ENCODE data around the gene TCEANC.
"Not testable (repeated sequence)": the region's sequence is repeated elsewhere in the genome, so short reads cannot be mapped to it uniquely, and the experiment has no call there.

TCEANC gene

GRCh38 chrX:13652850-13653693 lies at the start of gene TCEANC:
TSS of gene TCEANC (plus strand) at chrX:13653141. CDS start at chrX:13662509, 9,368 bp downstream.
- DNase-seq (ENCODE audit: low read depth in 2 of 2), result peak; percentile 84 to 92

- DNase-seq (ENCODE audit: low read depth in 2 of 2), result no peak
Observed at GRCh38 chrX:13605611-13606010, 47.3 kb upstream of the TCEANC start.

GRCh38 chrX:13607331-13607995 lies 45.5 kb upstream of the TCEANC start:
- DNase-seq (ENCODE audit: low read depth in 2 of 2), result no peak

GRCh38 chrX:13607996-13608365 lies 45.0 kb upstream of the TCEANC start:
- no peak for DNase-seq (ENCODE audit: low read depth in 2 of 2)

GRCh38 chrX:13614154-13614553 lies 38.8 kb upstream of the TCEANC start:
- no peak for DNase-seq (ENCODE audit: low read depth in 2 of 2)

GRCh38 chrX:13620207-13620606 lies 32.7 kb upstream of the TCEANC start:
- no peak for DNase-seq (ENCODE audit: low read depth in 2 of 2)

GRCh38 chrX:13622401-13622964 lies 30.5 kb upstream of the TCEANC start:
- no peak for DNase-seq (ENCODE audit: low read depth in 2 of 2)

- no peak for DNase-seq (ENCODE audit: low read depth in 2 of 2)
Observed at GRCh38 chrX:13627306-13627705, 25.6 kb upstream of the TCEANC start.

GRCh38 chrX:13637224-13637623 lies 15.7 kb upstream of the TCEANC start:
- DNase-seq (ENCODE audit: low read depth in 2 of 2), result not testable (repeated sequence)

- DNase-seq (ENCODE audit: low read depth in 2 of 2), result no peak
Observed at GRCh38 chrX:13638021-13638420, 14.9 kb upstream of the TCEANC start.

- DNase-seq (ENCODE audit: low read depth in 2 of 2), result no peak
Observed at GRCh38 chrX:13638826-13639225, 14.1 kb upstream of the TCEANC start.

GRCh38 chrX:13641684-13642083 lies 11.3 kb upstream of the TCEANC start:
- DNase-seq (ENCODE audit: low read depth in 2 of 2), result not testable (repeated sequence)

- DNase-seq (ENCODE audit: low read depth in 2 of 2), result no peak
Observed at GRCh38 chrX:13645464-13646153, 7.3 kb upstream of the TCEANC start.

- no peak for DNase-seq (ENCODE audit: low read depth in 2 of 2)
Observed at GRCh38 chrX:13646154-13646549, 6.8 kb upstream of the TCEANC start.

GRCh38 chrX:13647709-13648212 lies 5.2 kb upstream of the TCEANC start:
- peak; percentile 9 to 11 for DNase-seq (ENCODE audit: low read depth in 2 of 2)

GRCh38 chrX:13648336-13648735 lies 4.6 kb upstream of the TCEANC start:
- DNase-seq (ENCODE audit: low read depth in 2 of 2), result not testable (repeated sequence)

GRCh38 chrX:13649838-13650237 lies 3.1 kb upstream of the TCEANC start:
- DNase-seq (ENCODE audit: low read depth in 2 of 2), result no peak

- DNase-seq (ENCODE audit: low read depth in 2 of 2), result no peak
Observed at GRCh38 chrX:13650318-13650717, 2.6 kb upstream of the TCEANC start.

GRCh38 chrX:13651150-13651549 lies 1.8 kb upstream of the TCEANC start:
- no peak for DNase-seq (ENCODE audit: low read depth in 2 of 2)

- no peak for DNase-seq (ENCODE audit: low read depth in 2 of 2)
Observed at GRCh38 chrX:13652287-13652793, 601 bp upstream of the TCEANC start.

- DNase-seq (ENCODE audit: low read depth in 2 of 2), result no peak
Observed at GRCh38 chrX:13654116-13654515, 1.2 kb downstream of the TCEANC start.

- no peak for DNase-seq (ENCODE audit: low read depth in 2 of 2)
Observed at GRCh38 chrX:13655674-13656073, 2.7 kb downstream of the TCEANC start.
